SK-N-DZ (cell line): ENCODE data around the gene GRAMD1A.
"Not testable (repeated sequence)": the region's sequence is repeated elsewhere in the genome, so short reads cannot be mapped to it uniquely, and the experiment has no call there.

ENCODE experiments used
- DNase-seq: peaks from one replicate; pipeline ENCODE4 v3.0.0-alpha.2; 2015; ENCODE audit warnings: low spot score

GRAMD1A gene

GRCh38 chr19:35002037-35002535 is 2.0 kb downstream of the GRAMD1A start:
- no peak for DNase-seq

GRCh38 chr19:35004517-35005255 is 4.6 kb downstream of the GRAMD1A start:
- no peak for DNase-seq

- DNase-seq = no peak
Measured at GRCh38 chr19:35005256-35005977, 5.3 kb downstream of the GRAMD1A start.

GRCh38 chr19:35006007-35006341 is 5.9 kb downstream of the GRAMD1A start:
- not testable (repeated sequence) for DNase-seq

- DNase-seq = no peak
Measured at GRCh38 chr19:35006342-35006998, 6.3 kb downstream of the GRAMD1A start.

GRCh38 chr19:35006999-35007365 is 6.9 kb downstream of the GRAMD1A start:
- DNase-seq = no peak

GRCh38 chr19:35007427-35007826 is 7.3 kb downstream of the GRAMD1A start:
- DNase-seq = not testable (repeated sequence)

- no peak for DNase-seq
Measured at GRCh38 chr19:35008891-35009341, 8.8 kb downstream of the GRAMD1A start.

GRCh38 chr19:35009424-35010415 is 9.6 kb downstream of the GRAMD1A start:
- no peak for DNase-seq

GRCh38 chr19:35011091-35011689 is 11.1 kb downstream of the GRAMD1A start:
- DNase-seq = no peak

GRCh38 chr19:35011737-35012682 is 11.9 kb downstream of the GRAMD1A start:
- no peak for DNase-seq

- peak; percentile 54 for DNase-seq
Measured at GRCh38 chr19:35013041-35013819, 13.1 kb downstream of the GRAMD1A start.

GRCh38 chr19:35013820-35014754 is 14.0 kb downstream of the GRAMD1A start:
- no peak for DNase-seq

GRCh38 chr19:35014774-35015173 is 14.7 kb downstream of the GRAMD1A start:
- not testable (repeated sequence) for DNase-seq

- DNase-seq = no peak
Measured at GRCh38 chr19:35015270-35015953, 15.3 kb downstream of the GRAMD1A start.

- no peak for DNase-seq
Measured at GRCh38 chr19:35015954-35016351, 15.8 kb downstream of the GRAMD1A start.

- no peak for DNase-seq
Measured at GRCh38 chr19:35017507-35017906, 17.4 kb downstream of the GRAMD1A start.
